Mesenchymal stem cell (in vitro differentiated cells and primary cell): ENCODE measurements around the gene LDB3.

Experiments used
- DNase-seq: peaks from one replicate; pipeline ENCODE4 v3.0.0-alpha.2; 2013
- H2AFZ ChIP-seq: one replicate; pipeline ENCODE4 v1.6.1; 2013; ENCODE audit warnings: low read depth, mild to moderate bottlenecking, control low read depth, inconsistent platforms, low read length, moderate library complexity
- H2AK5ac ChIP-seq: 2 replicates; pipeline ENCODE4 v1.6.1; 2013; ENCODE audit warnings: low read length, moderate library complexity, mild to moderate bottlenecking, inconsistent platforms; ENCODE audit not compliant: severe bottlenecking
- H2BK120ac ChIP-seq: one replicate; pipeline ENCODE4 v1.6.1; 2013; ENCODE audit warnings: low read depth, mild to moderate bottlenecking, inconsistent platforms, low read length, moderate library complexity
- H2BK12ac ChIP-seq, 2 experiments: one replicate each; pipeline ENCODE4 v1.6.1; 2013; ENCODE audit warnings: inconsistent platforms in 2 of 2, low read length in 2 of 2, mild to moderate bottlenecking in 2 of 2, moderate library complexity in 2 of 2, control low read depth in 1 of 2
- H2BK15ac ChIP-seq: one replicate; pipeline ENCODE4 v1.6.1; 2013; ENCODE audit warnings: mild to moderate bottlenecking, low read depth, inconsistent platforms; ENCODE audit not compliant: poor library complexity, severe bottlenecking
- H2BK5ac ChIP-seq: 2 replicates; pipeline ENCODE4 v1.6.1; 2013; ENCODE audit warnings: low read depth, mild to moderate bottlenecking, low read length, control low read depth, inconsistent platforms; ENCODE audit not compliant: poor library complexity, severe bottlenecking
- H3K14ac ChIP-seq, 2 experiments: one replicate each; pipeline ENCODE4 v1.6.1; 2013; ENCODE audit warnings: inconsistent platforms in 2 of 2, low read length in 2 of 2, control low read depth in 1 of 2, mild to moderate bottlenecking in 1 of 2, moderate library complexity in 1 of 2
- H3K18ac ChIP-seq, 2 experiments: one replicate each; pipeline ENCODE4 v1.6.1; 2013; ENCODE audit warnings: inconsistent platforms in 2 of 2, low read length in 2 of 2, control low read depth in 1 of 2, low read depth in 1 of 2, mild to moderate bottlenecking in 1 of 2
- H3K23ac ChIP-seq, 2 experiments: one replicate each; pipeline ENCODE4 v1.6.1; 2013; ENCODE audit warnings: inconsistent platforms in 2 of 2, low read length in 2 of 2, mild to moderate bottlenecking in 2 of 2, moderate library complexity in 2 of 2, control low read depth in 1 of 2
- H3K27ac ChIP-seq: 2 replicates; pipeline ENCODE4 v1.5.1; 2013; ENCODE audit warnings: mild to moderate bottlenecking, moderate library complexity, low read length, control low read depth, inconsistent platforms; ENCODE audit not compliant: poor library complexity, severe bottlenecking
- H3K27me3 ChIP-seq, 2 experiments: 2 replicates each; pipeline versions ENCODE4 v1.6.1 to v1.7.0; 2013; ENCODE audit warnings: low read length in 2 of 2, mild to moderate bottlenecking in 2 of 2, moderate library complexity in 2 of 2, control low read depth in 1 of 2, inconsistent platforms in 1 of 2; ENCODE audit not compliant: control insufficient read depth in 1 of 2, insufficient read depth in 1 of 2
- H3K36me3 ChIP-seq, 2 experiments: 2 replicates each; pipeline versions ENCODE4 v1.6.1 to v1.7.0; 2013; ENCODE audit warnings: low read length in 2 of 2, control low read depth in 1 of 2, inconsistent platforms in 1 of 2, low read depth in 1 of 2, mild to moderate bottlenecking in 1 of 2; ENCODE audit not compliant: insufficient read depth in 2 of 2, control insufficient read depth in 1 of 2
- H3K4ac ChIP-seq, 2 experiments: one replicate each; pipeline ENCODE4 v1.6.1; 2013; ENCODE audit warnings: inconsistent platforms in 2 of 2, low read length in 2 of 2, mild to moderate bottlenecking in 2 of 2, moderate library complexity in 2 of 2, control low read depth in 1 of 2, low read depth in 1 of 2
- H3K4me1 ChIP-seq: 2 replicates; pipeline ENCODE4 v1.6.1; 2013; ENCODE audit warnings: low read depth, low read length, control low read depth; ENCODE audit not compliant: control insufficient read depth, insufficient read depth
- H3K4me2 ChIP-seq: 2 replicates; pipeline ENCODE4 v1.6.1; 2013; ENCODE audit warnings: low read length, mild to moderate bottlenecking, inconsistent platforms; ENCODE audit not compliant: poor library complexity, severe bottlenecking
- H3K4me3 ChIP-seq, 2 experiments: 2 replicates each; pipeline versions ENCODE4 v1.5.1 to v1.7.0; 2013; ENCODE audit warnings: low read length in 2 of 2, mild to moderate bottlenecking in 2 of 2, control low read depth in 1 of 2, low read depth in 1 of 2; ENCODE audit not compliant: insufficient read depth in 1 of 2
- H3K79me1 ChIP-seq: replicated peaks from 2 replicates; pipeline ENCODE4 v1.6.1; 2013; ENCODE audit warnings: mild to moderate bottlenecking, control low read depth, low read length, inconsistent platforms; ENCODE audit not compliant: poor library complexity, severe bottlenecking
- H3K9ac ChIP-seq: 2 replicates; pipeline ENCODE4 v1.7.0; 2013; ENCODE audit warnings: mild to moderate bottlenecking, low read length, moderate library complexity
- H3K9me3 ChIP-seq: 2 replicates; pipeline ENCODE4 v1.7.0; 2013; ENCODE audit warnings: mild to moderate bottlenecking, low read length; ENCODE audit not compliant: control insufficient read depth
- H4K8ac ChIP-seq: one replicate; pipeline ENCODE4 v1.6.1; 2013; ENCODE audit warnings: inconsistent platforms, mild to moderate bottlenecking, low read length, moderate library complexity
- H4K91ac ChIP-seq: one replicate; pipeline ENCODE4 v1.6.1; 2013; ENCODE audit warnings: mild to moderate bottlenecking, low read length, inconsistent platforms
- WGBS: methylation state at CpG from one replicate; pipeline ENCODE4 v1.1.7; 2013; ENCODE audit warnings: mixed read lengths; 5-methylcytosine and 5-hydroxymethylcytosine counted together

Gene LDB3

DNA sequence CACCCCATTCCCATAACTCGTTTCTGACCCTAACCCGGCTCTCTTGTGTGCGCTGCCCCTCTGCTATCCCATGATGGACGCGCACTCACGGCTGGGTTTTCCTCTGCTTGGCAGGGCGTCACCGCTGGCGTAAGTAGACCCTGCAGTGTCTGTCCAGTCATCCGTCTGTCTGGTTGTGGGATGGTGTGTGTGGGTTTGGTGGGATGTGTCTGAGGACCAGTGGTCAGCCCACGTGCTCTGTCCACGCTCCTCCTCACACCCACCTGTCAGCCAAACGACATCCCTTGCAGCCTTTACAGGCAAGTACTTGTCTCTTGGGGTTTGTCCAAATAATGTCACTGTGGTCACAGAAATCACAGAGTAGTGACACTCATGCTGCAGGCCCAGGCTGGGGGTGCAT lies 20.8 kb downstream of the LDB3 start:
- H3K18ac ChIP-seq, result peak overlapping the region in 1 of 2 experiments; percentile 46
- H3K4ac ChIP-seq, result no peak overlapping the region
- H3K14ac ChIP-seq, result peak overlapping the region in 1 of 2 experiments; percentile 49
- H3K9me3 ChIP-seq, result no peaks in the 10 kb centered on the region
- no peak overlapping the region for H2BK120ac ChIP-seq
- 91% methylated on average over 11 of the region's 13 CpGs for WGBS
- peaks cover 19% of the 10 kb centered on the region for H3K4me1 ChIP-seq
- peaks cover 28 to 33% of the 10 kb centered on the region in 2 experiments for H3K27me3 ChIP-seq
- no peaks in the 10 kb centered on the region for H3K36me3 ChIP-seq
- no peak for DNase-seq
- no peak overlapping the region for H3K23ac ChIP-seq
- no peak overlapping the region for H2BK5ac ChIP-seq
- no peak overlapping the region for H2AK5ac ChIP-seq
- no peak overlapping the region for H2BK15ac ChIP-seq
- H4K91ac ChIP-seq, result no peak overlapping the region
- no peak overlapping the region for H3K27ac ChIP-seq
- H2AFZ ChIP-seq, result no peak overlapping the region
- no peaks in the 10 kb centered on the region for H3K79me1 ChIP-seq
- H3K9ac ChIP-seq, result no peak overlapping the region
- H4K8ac ChIP-seq, result no peak overlapping the region
- H3K4me2 ChIP-seq, result no peak overlapping the region
- H2BK12ac ChIP-seq, result peak overlapping the region in 1 of 2 experiments; percentile 51
- H3K4me3 ChIP-seq, result no peak overlapping the region

DNA sequence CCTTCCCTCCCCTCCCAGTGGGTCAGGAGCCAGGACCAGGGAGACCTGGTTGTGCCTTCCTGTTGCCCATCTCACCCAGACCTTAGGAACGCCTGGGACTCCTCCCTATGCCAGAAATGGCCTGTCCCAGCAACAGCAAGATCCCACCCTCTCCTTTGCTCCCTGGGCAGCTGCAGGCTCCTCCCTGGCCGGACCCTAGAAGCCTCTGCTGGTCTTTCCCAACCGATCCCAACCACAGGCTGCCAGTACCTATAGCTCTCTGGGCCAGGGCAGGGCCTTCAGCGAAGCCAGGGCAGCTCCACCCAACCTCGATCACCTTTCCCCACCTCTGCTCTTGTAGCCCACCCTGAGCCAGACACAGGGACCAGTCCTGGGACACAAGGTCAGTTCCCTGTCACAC lies 21.9 kb downstream of the LDB3 start:
- Histone ChIP-seq H3K36me3 (no peaks in the 10 kb centered on the region), H2AFZ (no peak overlapping the region), H2BK120ac (no peak overlapping the region), H3K4me2 (no peak overlapping the region), H4K91ac (no peak overlapping the region), H3K27me3 (peaks cover 22 to 23% of the 10 kb centered on the region in 2 experiments), H3K4me1 (peaks cover 14% of the 10 kb centered on the region), H3K18ac (no peak overlapping the region), H3K9ac (no peak overlapping the region), H2BK12ac (no peak overlapping the region), H3K23ac (no peak overlapping the region), H3K4me3 (no peak overlapping the region), H3K27ac (no peak overlapping the region), H2BK5ac (no peak overlapping the region), H2AK5ac (no peak overlapping the region), H3K79me1 (no peaks in the 10 kb centered on the region), H3K14ac (no peak overlapping the region), H4K8ac (no peak overlapping the region), H3K4ac (no peak overlapping the region), H3K9me3 (no peaks in the 10 kb centered on the region), H2BK15ac (no peak overlapping the region)
- no peak for DNase-seq
- WGBS, result 89% methylated on average over 5 of the region's 5 CpGs

GRCh38 chr10:86690657-86691084 lies 22.4 kb downstream of the LDB3 start:
- Histone ChIP-seq H3K4me3 (no peak overlapping the region), H3K36me3 (no peaks in the 10 kb centered on the region), H4K8ac (no peak overlapping the region), H3K9me3 (no peaks in the 10 kb centered on the region), H3K4me2 (no peak overlapping the region), H2BK5ac (no peak overlapping the region), H4K91ac (no peak overlapping the region), H2BK15ac (no peak overlapping the region), H3K23ac (no peak overlapping the region), H3K4ac (no peak overlapping the region), H3K4me1 (peaks cover 14% of the 10 kb centered on the region), H2AFZ (no peak overlapping the region), H2BK12ac (no peak overlapping the region), H3K27ac (no peak overlapping the region), H3K79me1 (no peaks in the 10 kb centered on the region), H2BK120ac (no peak overlapping the region), H3K9ac (no peak overlapping the region), H3K14ac (peak overlapping the region in 1 of 2 experiments; percentile 9), H2AK5ac (no peak overlapping the region), H3K27me3 (peaks cover 22 to 23% of the 10 kb centered on the region in 2 experiments), H3K18ac (no peak overlapping the region)
- WGBS, result 85% methylated on average over 3 of the region's 3 CpGs
- DNase-seq, result no peak

- Histone ChIP-seq H2BK15ac (no peak overlapping the region), H3K14ac (peak overlapping the region in 1 of 2 experiments; percentile 37), H3K18ac (no peak overlapping the region), H3K23ac (no peak overlapping the region), H3K36me3 (no peaks in the 10 kb centered on the region), H3K4ac (no peak overlapping the region), H3K79me1 (no peaks in the 10 kb centered on the region), H2BK120ac (no peak overlapping the region), H2BK12ac (peak overlapping the region in 1 of 2 experiments; percentile 16), H3K4me3 (no peak overlapping the region), H3K27ac (no peak overlapping the region), H3K4me2 (no peak overlapping the region), H2AFZ (no peak overlapping the region), H3K4me1 (peaks cover 14% of the 10 kb centered on the region), H3K9ac (no peak overlapping the region), H4K8ac (no peak overlapping the region), H2BK5ac (no peak overlapping the region), H3K27me3 (peaks cover 18 to 25% of the 10 kb centered on the region in 2 experiments), H3K9me3 (no peaks in the 10 kb centered on the region), H4K91ac (no peak overlapping the region), H2AK5ac (no peak overlapping the region)
- WGBS, result 93% methylated on average over 14 of the region's 14 CpGs
- DNase-seq, result no peak
These were observed 23.2 kb downstream of the LDB3 start for GRCh38 chr10:86691333-86692022.
